Forelimb muscle (tissue), 1 donor: ENCODE measurements around the gene NTN1. TPM values are rescaled to one million over a fixed set of nuclear protein-coding genes. Genes with fewer than 3 reads are reported as not detected.

Experiments
- DNase-seq: peaks from one replicate; pipeline ENCODE4 v3.0.0-alpha.2; 2013; ENCODE audit warnings: low read depth
- polyA plus RNA-seq: library from polyadenylated mRNA; unstranded; fragments of 120-200 nt; gene quantifications from one replicate; pipeline ENCODE4 v1.2.1, GENCODE V29; 2013; ENCODE audit not compliant: insufficient read length

NTN1 gene
- polyA plus RNA-seq, 1 donor: 7.4 TPM

DNA sequence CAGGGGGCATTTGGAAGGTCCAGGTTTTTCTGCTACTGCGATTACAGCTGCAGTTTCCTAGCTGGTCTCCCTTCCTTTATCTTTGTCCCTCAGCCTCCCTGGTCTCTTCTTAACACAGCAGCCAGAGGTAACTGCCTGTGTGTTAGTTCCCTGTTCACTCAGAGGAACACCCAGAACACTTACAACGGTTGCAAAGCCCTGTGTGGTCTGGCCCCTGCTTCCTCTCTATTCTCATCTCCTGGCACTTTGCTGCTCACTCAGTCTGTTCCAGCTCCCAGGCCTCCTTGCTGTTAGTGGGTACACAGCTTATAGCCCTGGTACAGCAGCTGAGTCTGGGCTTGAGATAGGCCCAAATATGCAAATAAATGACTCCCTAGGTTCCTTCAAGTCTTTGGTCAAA is 16.4 kb downstream of the NTN1 start:
- no peak for DNase-seq

DNA sequence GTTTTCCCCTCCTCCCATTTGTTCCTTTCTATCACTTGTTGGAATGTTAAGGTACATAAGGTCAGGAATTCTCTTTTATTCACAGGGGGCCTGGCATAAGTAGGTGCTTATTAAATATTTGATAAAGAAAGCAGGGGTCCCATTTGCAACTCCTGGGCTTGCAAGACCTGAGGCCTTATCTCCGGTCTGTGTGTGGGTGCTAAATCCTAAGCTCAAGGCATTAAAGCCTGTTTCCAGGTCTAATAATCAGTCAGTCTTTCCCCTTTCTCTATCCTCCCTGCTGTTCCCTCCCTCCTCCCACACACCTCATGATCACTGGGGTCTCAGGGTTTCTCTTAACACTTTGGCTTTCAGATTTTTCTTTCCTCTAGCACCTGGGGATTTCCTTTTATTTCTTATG is 17.1 kb downstream of the NTN1 start:
- DNase-seq: no peak

DNA sequence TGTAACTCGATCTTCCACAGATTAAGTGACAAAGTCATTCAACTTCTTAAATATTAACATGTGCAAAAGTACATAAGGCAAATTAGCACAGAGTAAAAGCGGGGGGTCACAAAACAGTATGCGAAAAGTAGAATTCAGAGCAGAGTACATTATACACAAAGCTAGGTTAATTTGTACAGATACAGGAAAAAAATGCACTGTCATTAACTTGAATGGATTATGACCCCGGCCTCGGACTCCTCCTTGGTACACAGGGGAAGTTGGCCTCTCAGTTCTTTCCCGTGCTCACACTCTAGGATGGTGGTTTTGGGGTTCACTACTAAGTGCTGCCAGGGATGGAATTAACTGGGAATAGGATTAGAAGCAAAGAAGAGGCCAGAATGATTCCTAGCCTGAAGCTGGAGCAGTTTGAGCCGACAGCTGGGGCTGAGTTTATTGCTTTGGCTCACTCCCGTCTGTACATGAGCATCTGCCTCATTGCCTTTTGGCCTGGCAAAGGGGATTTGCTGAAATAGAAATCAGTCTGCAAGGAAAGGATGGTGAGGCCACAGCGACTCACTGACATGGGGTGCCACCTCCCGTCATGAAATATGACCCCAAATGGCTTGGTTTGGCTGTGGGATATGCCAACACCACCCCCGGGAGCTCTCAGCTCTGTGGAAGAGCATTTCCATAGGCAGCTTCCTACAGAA is 23.6 kb downstream of the NTN1 start:
- peak; percentile 50 for DNase-seq

GRCh38 chr17:9050801-9051401 is 29.6 kb downstream of the NTN1 start:
- DNase-seq: no peak

DNA sequence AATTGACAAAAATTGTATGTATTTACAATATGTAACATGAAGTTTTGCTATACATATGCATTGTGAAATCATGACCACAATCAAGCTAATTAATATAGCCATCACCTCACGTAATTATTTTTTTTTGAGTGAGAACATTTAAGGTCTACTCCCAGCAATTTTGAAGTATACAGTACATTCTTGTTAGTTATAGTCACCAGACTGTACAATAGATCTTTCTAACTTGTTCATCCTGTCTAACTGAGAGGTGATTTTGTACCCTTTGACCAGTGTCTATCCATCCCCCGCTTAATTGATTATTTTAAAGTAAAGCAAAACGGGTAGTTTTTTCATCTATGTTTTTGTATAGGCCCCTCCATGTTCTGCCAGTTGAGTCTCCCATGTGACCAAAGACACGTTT is 30.3 kb downstream of the NTN1 start:
- DNase-seq: no peak

GRCh38 chr17:9052921-9053320 is 31.6 kb downstream of the NTN1 start:
- DNase-seq: no peak

DNA sequence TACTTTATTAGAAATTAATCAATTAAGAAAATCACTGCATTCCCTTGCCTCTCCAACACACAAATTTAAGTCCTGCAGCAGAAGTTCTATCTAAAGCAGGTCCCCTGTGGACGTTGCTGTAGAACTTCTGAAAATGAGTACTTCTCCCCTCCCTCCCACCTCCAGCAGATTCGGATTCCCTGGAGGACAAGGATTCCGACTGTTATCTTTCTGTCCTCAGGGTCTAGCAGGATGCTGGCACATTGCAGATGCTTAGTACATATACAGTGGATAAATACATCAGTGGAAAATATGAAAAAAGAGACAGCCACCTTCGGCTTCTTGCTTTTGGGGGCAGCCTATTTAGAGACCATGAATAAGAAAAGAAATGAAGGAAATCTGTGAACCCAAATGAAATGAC is 32.1 kb downstream of the NTN1 start:
- no peak for DNase-seq

- DNase-seq: no peak
Measured at GRCh38 chr17:9054126-9054975, 33.0 kb downstream of the NTN1 start.

DNA sequence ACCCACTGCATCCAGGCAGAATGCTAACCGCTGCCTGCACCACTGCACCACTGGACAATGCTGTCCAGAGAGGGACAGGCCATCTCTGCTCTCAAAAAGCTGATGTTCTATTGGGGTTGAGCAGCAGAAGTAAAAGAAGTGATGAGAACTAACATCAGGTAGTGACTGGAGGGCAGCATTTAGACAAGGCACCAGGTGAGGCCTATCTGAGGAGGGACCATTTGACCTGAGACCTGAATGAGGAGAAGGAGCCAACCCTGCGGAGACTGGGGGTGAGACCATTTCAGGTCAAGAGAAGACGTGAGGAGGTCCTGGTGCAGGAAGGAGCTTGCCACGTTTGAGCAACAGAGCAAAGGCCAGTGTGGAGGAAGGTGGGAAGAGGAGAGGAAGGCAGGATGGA is 34.0 kb downstream of the NTN1 start:
- DNase-seq: no peak

- DNase-seq: no peak
Measured at GRCh38 chr17:9056566-9056965, 35.3 kb downstream of the NTN1 start.

DNA sequence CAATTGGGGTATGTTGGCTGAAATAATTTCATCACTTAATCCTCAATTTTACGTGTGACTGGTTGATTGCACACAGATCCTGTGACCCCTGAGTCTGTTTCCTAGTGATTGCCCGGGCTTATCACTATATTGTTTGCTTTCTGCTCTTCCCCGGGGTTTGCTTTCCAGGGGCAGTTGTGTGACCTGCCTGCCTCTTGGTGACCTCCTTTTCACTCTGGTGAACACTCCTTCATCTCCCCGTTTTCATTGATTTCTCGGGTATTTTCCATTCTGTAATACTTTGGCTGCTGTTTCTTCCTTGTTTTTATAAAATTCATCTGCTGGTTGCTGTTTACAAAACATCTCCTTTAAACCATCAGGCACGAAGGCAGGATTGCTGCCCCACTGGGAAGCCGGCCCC is 36.0 kb downstream of the NTN1 start:
- DNase-seq: no peak

- no peak for DNase-seq
Measured at GRCh38 chr17:9062399-9062902, 41.1 kb downstream of the NTN1 start.

DNA sequence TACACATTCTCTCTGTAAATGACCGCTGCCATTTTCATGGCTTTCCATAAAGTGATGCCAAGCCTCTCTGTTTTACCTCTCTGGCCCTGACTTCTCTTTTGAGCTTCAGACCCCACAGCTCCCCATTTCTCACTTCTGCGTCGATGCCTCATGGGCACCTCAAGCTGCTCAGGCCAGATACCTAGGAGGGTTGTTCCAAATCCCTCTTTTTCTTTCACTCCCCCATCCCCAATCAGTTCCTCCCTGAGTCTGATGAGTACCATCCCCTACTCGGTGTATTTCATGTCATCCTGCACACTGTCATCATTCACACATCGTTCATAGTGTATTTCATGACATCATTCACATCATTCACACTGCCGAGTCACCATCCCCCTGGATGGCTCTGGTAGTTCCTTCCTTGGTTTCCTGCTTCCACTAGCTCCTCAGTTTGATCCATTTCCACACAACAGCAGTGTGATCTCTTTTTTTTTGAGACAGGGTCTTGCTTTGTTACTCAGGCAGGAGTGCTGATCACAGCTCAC is 43.1 kb downstream of the NTN1 start:
- DNase-seq: no peak

GRCh38 chr17:9071016-9071415 is 49.7 kb downstream of the NTN1 start:
- no peak for DNase-seq

DNA sequence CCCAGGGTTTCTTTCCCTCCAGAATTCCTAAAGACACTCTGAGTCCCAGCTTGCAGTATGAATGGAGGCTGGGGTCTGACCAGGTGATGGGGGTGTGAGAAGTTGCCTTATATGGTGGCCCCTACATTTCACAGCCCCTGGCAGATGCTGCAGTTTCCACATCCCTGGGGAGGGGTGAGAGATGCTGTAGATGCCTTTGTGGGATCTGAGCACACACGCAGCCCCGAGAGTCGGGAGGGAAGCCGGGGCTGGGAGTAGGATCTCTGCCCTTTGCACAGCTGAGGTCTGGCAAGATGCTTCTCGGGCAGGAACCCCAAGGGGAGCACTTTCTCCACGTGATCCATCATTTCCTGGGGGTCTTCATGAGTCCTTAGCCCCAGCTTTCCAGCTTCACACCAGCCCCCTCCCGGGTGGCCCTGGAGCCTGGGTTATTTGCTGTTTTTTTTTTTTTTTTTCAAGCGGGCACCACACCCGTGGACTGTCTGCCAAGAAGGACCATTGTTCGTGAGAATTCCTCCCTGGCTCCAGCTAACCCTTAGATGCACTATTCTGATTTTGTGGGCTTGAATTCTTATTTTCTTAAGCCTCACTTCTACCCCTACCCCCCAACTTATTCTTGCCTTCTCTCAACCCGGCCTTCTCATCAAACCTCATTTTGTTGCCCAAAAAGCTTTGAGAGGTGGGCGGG is 50.6 kb downstream of the NTN1 start:
- no peak for DNase-seq

- peak; percentile 35 for DNase-seq
Measured at GRCh38 chr17:9072696-9073339, 51.5 kb downstream of the NTN1 start.

- DNase-seq: peak; percentile 24
Measured at GRCh38 chr17:9074131-9074530, 52.8 kb downstream of the NTN1 start.

GRCh38 chr17:9079461-9080103 is 58.3 kb downstream of the NTN1 start:
- DNase-seq: no peak

- DNase-seq: no peak
Measured at GRCh38 chr17:9080296-9080914, 59.1 kb downstream of the NTN1 start.

- DNase-seq: no peak
Measured at GRCh38 chr17:9080983-9081382, 59.7 kb downstream of the NTN1 start.
